ENCODE data around the gene AIF1L. TPM values are rescaled to one million over a fixed set of nuclear protein-coding genes. Genes with fewer than 3 reads are reported as not detected.

AIF1L gene
- total RNA-seq, 6 donors from 2014 or later = 3.8 to 21.4 (median 10.5) TPM

GRCh38 chr9:131104016-131104740, 7.8 kb downstream of the AIF1L start:
- no peak for DNase-seq
- TF ChIP-seq CTCF (IDR thresholded peaks at IDR 0.05) = no peak
- TF ChIP-seq POLR2A (IDR thresholded peaks at IDR 0.05) = no peak
- no peak for TF ChIP-seq POLR2AphosphoS5 (IDR thresholded peaks at IDR 0.05)
- no peak for TF ChIP-seq EP300 (IDR thresholded peaks at IDR 0.05)
- Histone ChIP-seq H3K27ac (no peak overlapping the region), H3K9me3 (no peaks in the 10 kb centered on the region), H3K4me1 (peaks cover 0 to 13% (median 6%) of the 10 kb centered on the region in 4 donors), H3K27me3 (no peaks in the 10 kb centered on the region), H3K4me3 (no peak overlapping the region), H3K36me3 (no peaks in the 10 kb centered on the region)
- 84 to 91% methylated on average over 3 to 5 of the region's 5 CpGs for WGBS, 2 donors
- no peak for ATAC-seq (ENCODE audit: low FRiP score in 2 of 2)

GRCh38 chr9:131105952-131106351, 9.6 kb downstream of the AIF1L start:
- Histone ChIP-seq H3K27ac (peak overlapping the region in 2 of 4 donors; percentile 7 to 43), H3K4me3 (no peak overlapping the region), H3K4me1 (peaks cover 0 to 13% (median 6%) of the 10 kb centered on the region in 4 donors), H3K27me3 (no peaks in the 10 kb centered on the region), H3K36me3 (no peaks in the 10 kb centered on the region), H3K9me3 (no peaks in the 10 kb centered on the region)
- ATAC-seq (ENCODE audit: low FRiP score in 2 of 2) (no peak), DNase-seq (no peak)
- TF ChIP-seq EP300 (IDR thresholded peaks at IDR 0.05) (no peak), POLR2A (IDR thresholded peaks at IDR 0.05) (no peak), CTCF (IDR thresholded peaks at IDR 0.05) (no peak), POLR2AphosphoS5 (IDR thresholded peaks at IDR 0.05) (no peak)
- WGBS, 2 donors = 87 to 88% methylated on average over 8 of the region's 8 CpGs

GRCh38 chr9:131107760-131108159, 11.4 kb downstream of the AIF1L start:
- peak overlapping the region in 2 of 4 donors; percentile 18 to 20 for H3K27ac ChIP-seq
- DNase-seq (no peak), ATAC-seq (ENCODE audit: low FRiP score in 2 of 2) (peak in 1 of 2 donors; percentile 16)
- H3K4me3 ChIP-seq = no peak overlapping the region
- no peak for TF ChIP-seq POLR2A (IDR thresholded peaks at IDR 0.05)
- TF ChIP-seq EP300 (IDR thresholded peaks at IDR 0.05) = no peak
- no peak for TF ChIP-seq CTCF (IDR thresholded peaks at IDR 0.05)
- no peak for TF ChIP-seq POLR2AphosphoS5 (IDR thresholded peaks at IDR 0.05)
- H3K4me1 ChIP-seq = peaks cover 0 to 5% (median 2%) of the 10 kb centered on the region in 4 donors
- no peaks in the 10 kb centered on the region for H3K9me3 ChIP-seq
- no peaks in the 10 kb centered on the region for H3K36me3 ChIP-seq
- 54 to 62% methylated on average over 8 of the region's 8 CpGs for WGBS, 2 donors
- H3K27me3 ChIP-seq = no peaks in the 10 kb centered on the region

- no peak overlapping the region for H3K4me3 ChIP-seq
- DNase-seq (no peak), ATAC-seq (ENCODE audit: low FRiP score in 2 of 2) (no peak)
- H3K27ac ChIP-seq = peak overlapping the region in 1 of 4 donors; percentile 30
- no peaks in the 10 kb centered on the region for H3K27me3 ChIP-seq
- 64 to 80% methylated on average over 5 to 10 of the region's 10 CpGs for WGBS, 2 donors
- TF ChIP-seq CTCF (IDR thresholded peaks at IDR 0.05) = no peak
- TF ChIP-seq EP300 (IDR thresholded peaks at IDR 0.05) = no peak
- H3K9me3 ChIP-seq = no peaks in the 10 kb centered on the region
- no peaks in the 10 kb centered on the region for H3K36me3 ChIP-seq
- H3K4me1 ChIP-seq = peaks cover 0 to 5% (median 0%) of the 10 kb centered on the region in 4 donors
These were observed 15.0 kb downstream of the AIF1L start for GRCh38 chr9:131111186-131111853.
